Endothelial cell of umbilical vein (primary cell): ENCODE data around the gene GRID2. TPM values are rescaled to one million over a fixed set of nuclear protein-coding genes. Genes with fewer than 3 reads are reported as not detected.

ENCODE experiments used
- BruUV-seq: library from RNA; stranded (reverse); fragments of 400-500 nt; replicated peaks from 2 replicates; lab custom pipeline; 2021; lab: Mats Ljungman, UMichigan
- CTCF ChIA-PET: fragments of 300-600, 350-600 bp; sonication (Branson Sonifier 250); formaldehyde crosslinking; loops from one replicate; lab custom pipeline; 2021; ENCODE audit warnings: antibody characterized with exemption, inconsistent platforms; lab: Charles Lee
- POLR2A ChIA-PET: fragments of 300-600, 350-600 bp; sonication (Branson Sonifier 250); formaldehyde crosslinking; loops from one replicate; lab custom pipeline; 2021; ENCODE audit warnings: antibody characterized with exemption, inconsistent platforms; lab: Charles Lee
- DNase-seq: peaks from one replicate; pipeline ENCODE4 v3.0.0-alpha.2; 2011; ENCODE audit warnings: low read depth, low spot score
- FAIRE-seq: peaks from 2 replicates; lab custom pipeline; 2011; peaks lifted over from hg19 to GRCh38; lab: Jason Lieb, UNC
- H2AFZ ChIP-seq: 2 replicates; pipeline ENCODE4 v1.6.0; 2012; ENCODE audit warnings: low read depth, low read length, control low read depth, inconsistent platforms
- H3K27ac ChIP-seq: 2 replicates; pipeline ENCODE4 v1.5.1; 2011; ENCODE audit warnings: low read depth, mild to moderate bottlenecking, control low read depth, low read length, moderate library complexity; ENCODE audit not compliant: insufficient read depth
- H3K27me3 ChIP-seq, 2 experiments: 2 replicates each; pipeline versions ENCODE4 v1.6.0 to v1.6.1; 2011; ENCODE audit warnings: low read length in 2 of 2, mixed read lengths in 1 of 2; ENCODE audit not compliant: control insufficient read depth in 2 of 2, insufficient read depth in 2 of 2
- H3K36me3 ChIP-seq, 2 experiments: 2 replicates in 1 of 2; 3 replicates in 1 of 2; pipeline ENCODE4 v1.5.1; 2011; ENCODE audit warnings: low read length in 2 of 2, mild to moderate bottlenecking in 1 of 2, moderate library complexity in 1 of 2; ENCODE audit not compliant: control insufficient read depth in 2 of 2, insufficient read depth in 2 of 2; ENCODE audit errors: extremely low read depth in 1 of 2
- H3K4me1 ChIP-seq: 3 replicates; pipeline ENCODE4 v1.5.1; 2011; ENCODE audit warnings: mild to moderate bottlenecking, low read length; ENCODE audit not compliant: control insufficient read depth, insufficient read depth; ENCODE audit errors: extremely low read depth
- H3K4me2 ChIP-seq: 2 replicates; pipeline ENCODE4 v1.6.1; 2011; ENCODE audit warnings: low read length, control low read depth, mixed read lengths; ENCODE audit not compliant: insufficient read depth
- H3K4me3 ChIP-seq, 3 experiments: fragments of 200-600 bp in 1 of 3; sonication (generic), shearing (Covaris generic) in 1 of 3; replicated peaks in 1 of 3; 2 replicates each; pipeline ENCODE4 v1.5.1; 2011 to 2016; ENCODE audit warnings: control low read depth in 3 of 3, low read length in 3 of 3, mild to moderate bottlenecking in 2 of 3, inconsistent platforms in 1 of 3, low read depth in 1 of 3, moderate library complexity in 1 of 3; ENCODE audit not compliant: insufficient read depth in 1 of 3
- H3K79me2 ChIP-seq: 2 replicates; pipeline ENCODE4 v1.6.0; 2012; ENCODE audit warnings: low read length, inconsistent platforms; ENCODE audit not compliant: control insufficient read depth, insufficient read depth
- H3K9ac ChIP-seq: replicated peaks from 2 replicates; pipeline ENCODE3; 2011; ENCODE audit warnings: low read length, control low read depth; ENCODE audit not compliant: insufficient read depth; ENCODE audit errors: extremely low read depth
- H3K9me1 ChIP-seq: replicated peaks from 3 replicates; pipeline ENCODE4 v1.6.0; 2011; ENCODE audit warnings: mild to moderate bottlenecking, low read length; ENCODE audit not compliant: control insufficient read depth, insufficient read depth; ENCODE audit errors: extremely low read depth
- H3K9me3 ChIP-seq: replicated peaks from 2 replicates; pipeline ENCODE4 v1.5.1; 2012; ENCODE audit warnings: low read length, inconsistent platforms; ENCODE audit not compliant: control insufficient read depth, insufficient read depth
- H4K20me1 ChIP-seq: replicated peaks from 2 replicates; pipeline ENCODE3; 2011; ENCODE audit warnings: mild to moderate bottlenecking, low read length; ENCODE audit not compliant: control insufficient read depth, insufficient read depth; ENCODE audit errors: extremely low read depth
- EZH2 ChIP-seq: IDR thresholded peaks from 2 replicates; pipeline ENCODE4 v1.6.1; 2012; ENCODE audit warnings: borderline replicate concordance, low read depth, mild to moderate bottlenecking, moderate library complexity, low read length, inconsistent platforms; ENCODE audit not compliant: severe bottlenecking
- FOS ChIP-seq: IDR thresholded peaks from 2 replicates; pipeline ENCODE4 v1.6.1; 2011; ENCODE audit warnings: mild to moderate bottlenecking, low read length, moderate library complexity, borderline replicate concordance; ENCODE audit not compliant: insufficient read depth
- GATA2 ChIP-seq: IDR thresholded peaks from 2 replicates; pipeline ENCODE4 v1.7.0; 2011; ENCODE audit warnings: low read depth, mild to moderate bottlenecking, moderate library complexity, mixed read lengths, low read length; ENCODE audit not compliant: insufficient read length, insufficient read depth
- JUN ChIP-seq: IDR thresholded peaks from 2 replicates; pipeline ENCODE4 v1.6.1; 2011; ENCODE audit warnings: borderline replicate concordance, low read depth; ENCODE audit not compliant: insufficient read length, insufficient read depth
- MYC ChIP-seq: IDR thresholded peaks from one replicate; pipeline ENCODE4 v1.6.1; 2011; ENCODE audit warnings: mild to moderate bottlenecking, low read depth, low read length
- POLR2A ChIP-seq: IDR thresholded peaks from 2 replicates; pipeline ENCODE4 v1.6.1; 2012; ENCODE audit warnings: low read depth, mild to moderate bottlenecking, control low read depth, low read length
- POLR2AphosphoS5 ChIP-seq: IDR thresholded peaks from 2 replicates; pipeline ENCODE4 v1.6.1; 2012; ENCODE audit warnings: low read depth, mild to moderate bottlenecking, control low read depth, low read length, moderate library complexity; ENCODE audit not compliant: insufficient read depth
- dilution Hi-C: fragments of 300-500 bp; cut with MboI; formaldehyde crosslinking; loops from one replicate; pipeline ENCODE4 v1.15.0; 2019; ENCODE audit warnings: low sequenced_read_pairs; ENCODE audit not compliant: extremely low pct_ligation_motif_present
- intact Hi-C: fragments of 100-400 bp; cut with micrococcal nuclease; formaldehyde crosslinking; loops from one replicate; pipeline ENCODE4 v1.10.0; 2022
- polyA plus RNA-seq, 4 experiments: library from polyadenylated mRNA; depleted of rRNA in 3 of 4; stranded (reverse) in 3 of 4; unstranded in 1 of 4; fragments of >200 nt; gene quantifications; 2 replicates each; pipeline versions ENCODE4 v1.2.1 to v1.2.3, GENCODE V29; 2011 to 2012; ENCODE audit warnings: missing spikeins in 1 of 4
- total RNA-seq: library from RNA; stranded (reverse); gene quantifications from 2 replicates; pipeline ENCODE4 v1.2.3, GENCODE V29; 2021
- TF ChIP-seq, protein P1 (sequence below), 2 donors: IDR thresholded peaks; 1 replicate in 1 of 2; 2 replicates in 1 of 2; pipeline ENCODE4 v1.5.1; 2011; ENCODE audit warnings: low read length in 2 of 2, mild to moderate bottlenecking in 2 of 2, moderate library complexity in 2 of 2, control low read depth in 1 of 2, inconsistent platforms in 1 of 2, low read depth in 1 of 2; ENCODE audit not compliant: insufficient read depth in 1 of 2; ENCODE audit errors: extremely low read depth in 1 of 2
- TF ChIP-seq, protein P2 (sequence below): IDR thresholded peaks from 2 replicates; pipeline ENCODE4 v1.6.1; 2011; ENCODE audit not compliant: insufficient read depth, insufficient read length

GRID2 gene
- total and polyA plus RNA-seq, 2 donors (not counting 3 experiments of a cell fraction or from before 2014, with no cell fraction given) = not detected

DNA sequence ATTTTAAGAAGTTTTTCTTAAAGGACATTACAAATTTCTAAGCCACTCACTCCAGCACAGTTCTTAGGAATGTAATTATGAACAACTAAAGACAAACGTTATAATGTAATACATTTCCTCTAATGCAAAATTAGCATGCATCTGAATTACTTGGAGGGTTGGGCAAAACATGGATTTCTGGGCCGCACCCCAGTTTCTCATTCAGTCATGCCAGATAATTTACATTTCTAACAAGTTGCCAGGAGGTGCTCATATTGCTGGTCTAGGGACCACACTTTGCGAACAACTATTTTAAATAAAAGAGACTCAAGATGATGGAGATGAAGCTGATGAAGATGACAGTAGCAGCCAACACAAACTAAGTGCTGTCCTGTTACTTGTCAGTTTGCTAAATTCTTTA is 840.1 kb downstream of the GRID2 start:
- no peaks in the 10 kb centered on the region for H3K9me3 ChIP-seq
- no peak overlapping the region for H3K4me3 ChIP-seq
- H3K9me1 ChIP-seq = no peaks in the 10 kb centered on the region
- DNase-seq (no peak), FAIRE-seq (no peak)
- TF ChIP-seq, protein P1, sequence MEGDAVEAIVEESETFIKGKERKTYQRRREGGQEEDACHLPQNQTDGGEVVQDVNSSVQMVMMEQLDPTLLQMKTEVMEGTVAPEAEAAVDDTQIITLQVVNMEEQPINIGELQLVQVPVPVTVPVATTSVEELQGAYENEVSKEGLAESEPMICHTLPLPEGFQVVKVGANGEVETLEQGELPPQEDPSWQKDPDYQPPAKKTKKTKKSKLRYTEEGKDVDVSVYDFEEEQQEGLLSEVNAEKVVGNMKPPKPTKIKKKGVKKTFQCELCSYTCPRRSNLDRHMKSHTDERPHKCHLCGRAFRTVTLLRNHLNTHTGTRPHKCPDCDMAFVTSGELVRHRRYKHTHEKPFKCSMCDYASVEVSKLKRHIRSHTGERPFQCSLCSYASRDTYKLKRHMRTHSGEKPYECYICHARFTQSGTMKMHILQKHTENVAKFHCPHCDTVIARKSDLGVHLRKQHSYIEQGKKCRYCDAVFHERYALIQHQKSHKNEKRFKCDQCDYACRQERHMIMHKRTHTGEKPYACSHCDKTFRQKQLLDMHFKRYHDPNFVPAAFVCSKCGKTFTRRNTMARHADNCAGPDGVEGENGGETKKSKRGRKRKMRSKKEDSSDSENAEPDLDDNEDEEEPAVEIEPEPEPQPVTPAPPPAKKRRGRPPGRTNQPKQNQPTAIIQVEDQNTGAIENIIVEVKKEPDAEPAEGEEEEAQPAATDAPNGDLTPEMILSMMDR (IDR thresholded peaks at IDR 0.05; ENCODE audit: extremely low read depth in 1 of 2, insufficient read depth in 1 of 2, low read depth in 1 of 2, low read length in 2 of 2) = no peak
- TF ChIP-seq POLR2AphosphoS5 (no peak), GATA2 (no peak), POLR2A (no peak), MYC (no peak), EZH2 (no peak), FOS (no peak), JUN (no peak)
- TF ChIP-seq, protein P2, sequence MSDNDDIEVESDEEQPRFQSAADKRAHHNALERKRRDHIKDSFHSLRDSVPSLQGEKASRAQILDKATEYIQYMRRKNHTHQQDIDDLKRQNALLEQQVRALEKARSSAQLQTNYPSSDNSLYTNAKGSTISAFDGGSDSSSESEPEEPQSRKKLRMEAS = no peak
- intact Hi-C loops = no loop called here
- H3K27me3 ChIP-seq = no peaks in the 10 kb centered on the region
- H2AFZ ChIP-seq = no peak overlapping the region
- CTCF ChIA-PET = no interaction called here
- H4K20me1 ChIP-seq = no peaks in the 10 kb centered on the region
- H3K36me3 ChIP-seq = no peaks in the 10 kb centered on the region
- no peaks in the 10 kb centered on the region for H3K79me2 ChIP-seq
- no peak overlapping the region for H3K9ac ChIP-seq
- H3K4me1 ChIP-seq = no peaks in the 10 kb centered on the region
- no peak overlapping the region for H3K27ac ChIP-seq
- BruUV-seq = no TSS peak
- no peak overlapping the region for H3K4me2 ChIP-seq
- dilution Hi-C loops = no loop called here
- POLR2A ChIA-PET = no interaction called here
